Measurements from ENCODE around the gene STARD10.
A peak's percentile ranks its signal among the peaks of the same experiment; 100 is the strongest.

The STARD10 gene

GRCh38 chr11:72742513-72743320 is 51.1 kb downstream of the STARD10 start:
- no peak for DNase-seq

- DNase-seq, result no peak
These were observed 51.9 kb downstream of the STARD10 start for GRCh38 chr11:72741849-72742512.

DNA sequence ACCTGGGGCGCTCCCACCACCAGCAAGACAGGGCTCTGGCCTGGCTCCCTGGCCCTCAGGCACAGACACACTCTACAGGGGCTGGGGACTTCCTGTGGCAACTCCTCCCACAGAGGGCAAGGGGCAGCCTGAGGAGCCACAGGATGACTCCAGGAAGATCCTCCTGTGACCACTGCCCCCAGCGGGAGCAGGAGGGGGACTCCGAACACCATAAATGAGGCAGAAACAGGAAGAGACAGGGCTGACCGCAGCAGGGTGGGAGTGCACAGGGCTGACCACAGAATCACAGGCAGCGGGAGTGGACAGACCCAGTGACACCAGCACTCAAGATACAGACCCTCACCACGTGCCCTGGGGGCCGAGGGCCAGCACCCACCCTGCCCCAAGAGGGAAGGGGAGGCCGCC is 52.4 kb downstream of the STARD10 start:
- no peak for DNase-seq

DNA sequence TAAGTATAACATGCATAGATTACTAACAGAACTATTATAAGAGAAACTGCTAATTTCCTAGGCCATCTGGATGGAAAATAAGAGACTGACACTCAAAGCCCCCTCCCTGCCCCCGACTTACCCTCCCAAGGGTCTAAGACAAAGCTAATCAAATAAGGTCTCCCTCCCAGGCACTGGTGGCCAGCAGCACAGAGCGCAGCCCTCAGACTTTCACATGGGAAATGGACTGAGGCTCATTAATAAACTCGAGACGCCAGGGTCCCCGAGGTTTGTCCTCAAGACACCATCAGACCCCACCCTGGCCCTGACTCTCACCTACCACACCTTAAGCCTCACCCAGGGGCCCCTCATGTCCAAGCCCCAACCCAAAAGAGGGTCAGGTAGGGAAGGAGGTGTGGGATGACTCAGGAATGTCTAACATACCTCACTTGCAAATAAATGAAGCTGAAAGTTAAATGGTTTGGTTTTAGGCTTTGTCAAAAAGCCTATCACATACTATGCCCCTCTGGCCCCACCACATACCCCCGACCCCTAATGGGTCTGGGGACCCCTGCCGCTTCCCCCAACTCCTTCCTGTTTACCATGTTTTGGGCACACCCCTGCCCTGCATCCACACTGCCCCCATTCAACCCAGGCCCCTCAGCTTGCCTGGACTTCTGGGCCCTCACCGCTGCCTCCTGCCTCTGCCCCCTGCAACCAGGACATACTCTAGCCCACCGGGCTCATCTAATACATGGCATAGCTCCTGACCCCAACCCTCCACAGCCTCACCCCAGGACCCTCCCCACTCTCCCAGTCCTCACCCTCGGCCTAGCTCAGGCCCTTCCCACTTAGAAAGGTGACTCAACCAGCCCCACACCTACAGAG is 53.1 kb downstream of the STARD10 start:
- no peak for DNase-seq

- no peak for DNase-seq
These were observed 53.8 kb downstream of the STARD10 start for GRCh38 chr11:72740060-72740424.

DNA sequence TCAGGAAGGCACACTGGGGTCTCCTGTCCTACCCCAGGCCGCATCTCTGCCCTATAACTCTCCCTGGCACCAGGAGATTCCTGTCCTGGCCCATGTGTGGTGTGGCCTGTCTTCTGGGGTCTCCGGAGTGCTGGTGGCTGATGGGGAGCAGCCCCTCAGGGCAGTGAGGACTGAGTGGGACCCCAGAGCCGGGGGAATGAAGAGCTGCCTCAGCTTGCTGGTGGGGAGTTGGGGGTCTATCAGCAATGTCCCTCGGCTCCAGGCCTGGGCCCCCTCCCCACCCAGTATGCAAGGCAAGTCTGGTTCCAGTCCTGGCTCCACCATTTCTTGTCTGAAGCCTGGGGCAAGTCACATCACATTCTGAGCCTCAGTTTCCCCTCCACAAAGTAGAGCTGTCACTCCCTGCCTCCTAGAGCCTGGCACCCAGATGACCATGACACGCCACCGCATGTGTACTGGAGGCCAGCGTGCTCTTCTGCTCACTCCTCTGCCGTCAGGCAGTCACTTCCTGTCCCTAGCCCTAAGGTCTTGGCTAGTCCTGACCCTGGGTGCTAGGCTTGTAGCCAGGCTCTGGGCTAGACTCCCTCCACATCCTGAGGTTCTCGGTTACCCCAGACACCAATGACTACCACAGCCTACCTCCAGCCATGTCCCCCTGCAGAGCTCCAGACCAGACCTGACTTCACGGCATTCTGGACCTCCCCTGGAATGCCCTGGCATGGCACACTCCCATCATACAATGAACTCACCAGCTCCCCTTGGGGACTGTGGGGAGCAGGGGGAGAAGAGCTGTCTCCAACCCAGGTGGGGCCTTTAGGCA is 54.4 kb downstream of the STARD10 start:
- DNase-seq, result no peak

DNA sequence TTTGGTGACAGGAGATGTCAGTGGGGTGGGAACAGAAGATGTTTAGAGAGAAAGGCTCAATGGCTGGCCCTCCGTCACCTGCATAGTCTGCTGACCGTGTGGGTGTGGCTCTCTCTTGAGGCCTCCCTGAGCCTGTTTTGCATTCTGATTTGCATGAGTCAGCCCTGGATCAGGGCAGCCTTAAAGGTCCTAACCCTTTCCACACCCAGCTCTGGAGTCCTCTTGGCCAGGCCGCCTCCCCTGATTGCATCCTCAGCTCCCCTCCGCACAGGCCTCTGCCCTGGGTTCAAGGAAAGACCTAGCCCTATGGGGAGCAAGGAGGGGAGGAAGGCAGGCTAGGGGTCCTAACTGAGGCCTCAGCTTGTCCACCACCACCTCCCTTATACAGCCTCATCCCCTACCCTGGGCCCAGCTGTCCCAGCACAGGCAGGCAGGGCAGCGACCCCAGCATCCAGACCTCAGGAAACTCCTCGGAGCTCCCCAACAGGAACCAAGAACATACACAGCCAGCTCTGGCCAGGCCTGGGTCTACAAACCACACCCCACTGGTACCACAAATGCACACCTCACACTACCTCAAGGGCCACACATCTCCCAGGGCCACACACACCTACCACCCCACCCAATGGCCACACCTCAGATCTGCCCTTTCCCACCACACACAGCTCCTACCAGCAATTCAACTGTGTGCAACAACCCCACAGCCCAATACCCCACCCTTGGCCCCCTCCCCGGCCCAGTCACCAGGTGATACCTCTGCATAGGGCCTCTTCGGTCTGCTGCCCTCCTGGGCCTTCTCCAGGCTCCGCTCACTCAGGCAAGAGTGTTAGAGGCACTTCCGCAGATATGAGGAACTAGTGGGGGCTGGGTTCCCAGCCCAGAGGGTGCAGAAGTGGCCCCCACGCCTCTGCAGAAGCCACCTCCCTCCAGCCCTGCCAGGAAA is 55.4 kb downstream of the STARD10 start:
- no peak for DNase-seq

DNA sequence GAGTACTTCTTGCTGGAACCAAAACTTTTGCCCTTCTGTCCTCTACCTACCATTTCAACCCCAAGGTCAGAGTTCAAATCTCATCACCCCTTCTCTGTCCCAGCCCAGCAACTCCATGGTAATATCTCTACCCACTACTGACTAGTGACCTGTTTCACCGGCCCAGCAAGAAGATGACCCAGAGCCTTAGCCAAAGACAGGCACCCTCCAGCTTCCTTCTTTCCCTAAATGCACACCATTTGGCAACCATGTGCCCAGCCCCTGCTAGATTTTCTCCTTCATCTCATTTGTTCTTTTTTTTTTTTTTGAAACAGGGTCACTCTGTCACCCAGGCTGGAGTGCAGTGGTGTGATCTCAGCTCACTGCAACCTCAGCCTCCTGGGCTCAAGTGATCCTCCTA is 56.5 kb downstream of the STARD10 start:
- no peak for DNase-seq

GRCh38 chr11:72736452-72737069 is 57.3 kb downstream of the STARD10 start:
- DNase-seq, result no peak

- DNase-seq, result no peak
These were observed 58.3 kb downstream of the STARD10 start for GRCh38 chr11:72735495-72736027.

- no peak for DNase-seq
These were observed 61.5 kb downstream of the STARD10 start for GRCh38 chr11:72732329-72732728.

- no peak for DNase-seq
These were observed 63.1 kb downstream of the STARD10 start for GRCh38 chr11:72730737-72731136.

DNA sequence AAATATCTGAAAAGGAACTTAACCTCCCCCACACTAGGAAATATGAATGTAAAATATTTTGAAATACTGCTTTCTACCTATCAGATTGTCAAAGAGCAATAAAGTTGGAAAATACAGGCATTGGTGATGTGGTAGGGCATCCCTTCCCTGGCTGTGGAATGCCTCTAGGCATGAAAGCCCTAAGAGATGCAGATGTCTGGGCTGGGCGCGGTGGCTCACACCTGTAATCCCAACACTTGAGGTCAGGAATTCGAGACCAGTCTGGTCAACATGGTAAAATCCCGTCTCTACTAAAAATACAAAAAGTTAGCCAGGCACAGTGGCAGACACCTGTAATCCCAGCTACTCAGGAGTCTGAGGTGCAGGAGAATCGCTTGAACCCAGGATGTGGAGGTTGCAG is 63.6 kb downstream of the STARD10 start:
- DNase-seq, result no peak

GRCh38 chr11:72727521-72727920 is 66.3 kb downstream of the STARD10 start:
- no peak for DNase-seq

DNA sequence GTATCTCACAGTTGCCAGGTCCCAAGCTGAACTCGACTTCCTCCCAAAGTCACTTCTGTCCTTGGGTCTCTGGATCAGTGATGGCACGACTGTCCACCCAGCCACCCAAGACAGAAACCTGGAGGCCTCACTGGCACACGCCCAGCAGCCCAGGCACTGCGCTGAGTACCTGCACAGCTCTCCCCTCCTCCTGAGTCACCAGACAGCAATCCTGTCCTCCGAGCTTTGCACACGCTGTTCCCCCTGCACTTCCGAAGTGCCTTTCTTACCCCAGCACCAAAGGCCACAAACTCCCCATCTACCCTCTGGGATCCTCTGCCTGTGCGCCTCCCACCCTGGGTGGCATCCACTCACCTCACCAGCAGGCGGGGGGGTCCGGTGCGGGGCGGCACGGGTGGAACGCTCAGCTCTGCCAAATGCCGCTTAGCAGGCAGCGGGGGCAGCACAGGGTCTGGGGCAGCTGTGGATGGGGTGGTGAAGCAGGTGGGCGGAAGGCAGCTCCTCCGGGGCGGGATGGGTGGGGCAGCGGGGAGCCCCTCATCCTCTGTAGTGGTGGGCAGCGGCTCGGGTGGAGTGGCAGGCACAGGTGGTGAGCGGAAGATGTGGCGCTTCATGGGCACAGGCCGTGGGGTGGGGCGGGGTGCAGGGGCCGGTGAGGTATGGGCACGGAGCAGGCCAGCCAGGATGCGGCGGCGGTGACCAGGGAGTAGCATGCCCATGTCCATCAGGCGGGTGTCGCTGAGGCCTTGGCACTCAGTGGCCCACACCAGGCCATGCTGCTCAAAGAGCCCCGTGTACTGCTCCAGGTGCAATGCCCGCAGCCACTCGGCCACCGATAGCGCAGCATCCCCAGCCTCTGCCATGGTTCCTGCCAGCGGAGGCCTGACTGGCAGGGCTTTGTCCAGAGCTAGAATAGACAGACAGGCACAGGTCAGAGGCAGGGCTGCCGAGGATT is 67.3 kb downstream of the STARD10 start:
- no peak for DNase-seq

DNA sequence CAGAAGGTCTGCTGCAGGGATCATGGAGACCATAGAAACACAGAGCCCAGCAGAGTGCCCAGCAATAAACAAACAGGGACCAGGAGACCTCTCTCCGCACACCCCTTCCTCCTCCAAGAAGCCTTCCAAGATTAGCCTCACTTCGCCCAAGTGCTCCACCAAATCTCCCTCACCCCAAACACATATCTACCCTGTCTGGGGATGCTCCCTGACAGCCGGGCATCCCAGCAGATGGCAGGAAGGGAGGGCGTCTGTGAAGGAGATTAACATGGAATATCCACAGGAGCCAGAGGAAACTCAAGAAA is 68.2 kb downstream of the STARD10 start:
- DNase-seq, result no peak

DNA sequence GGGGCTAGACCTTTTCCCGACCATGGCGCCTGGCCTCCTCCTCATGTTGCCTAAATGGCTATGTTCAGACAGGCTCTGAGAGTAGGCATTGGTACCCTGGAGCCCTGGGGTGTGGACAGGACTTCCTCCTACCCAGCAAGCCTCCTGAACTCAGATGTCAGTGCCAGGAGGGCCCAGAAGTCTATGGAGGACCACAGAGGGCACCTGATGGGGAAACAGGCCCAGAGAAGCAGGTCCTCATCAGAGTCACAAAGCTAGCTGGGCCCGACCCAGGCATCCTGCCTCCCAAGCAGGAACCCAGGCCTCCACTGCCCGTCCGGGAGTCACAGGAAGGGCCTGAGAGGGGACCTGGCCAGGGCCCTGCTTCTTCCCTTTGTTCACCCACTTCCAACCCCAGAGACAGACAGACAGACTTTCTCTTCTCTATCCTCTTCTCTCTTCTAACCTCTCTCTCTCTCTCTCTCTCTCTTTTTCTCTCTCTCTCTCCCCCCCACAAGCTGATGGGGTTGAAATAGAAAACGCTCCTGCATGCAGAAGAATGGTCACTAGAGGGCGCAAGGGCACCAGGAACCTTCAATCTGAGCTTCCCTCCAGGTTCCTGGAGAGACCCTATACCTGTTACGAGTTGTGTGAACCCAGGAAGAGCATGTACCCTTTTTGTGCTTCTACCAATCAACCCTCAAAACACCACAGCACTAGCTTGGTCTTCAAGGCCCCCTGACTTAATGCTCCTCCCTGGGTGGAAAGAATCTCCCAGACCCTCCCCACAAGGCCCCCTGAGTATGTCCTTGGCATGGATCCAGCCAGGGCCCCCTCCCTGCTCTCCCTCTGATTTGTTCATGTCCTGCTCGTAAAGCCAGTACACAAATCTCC is 68.8 kb downstream of the STARD10 start:
- peak; percentile 56 for DNase-seq

DNA sequence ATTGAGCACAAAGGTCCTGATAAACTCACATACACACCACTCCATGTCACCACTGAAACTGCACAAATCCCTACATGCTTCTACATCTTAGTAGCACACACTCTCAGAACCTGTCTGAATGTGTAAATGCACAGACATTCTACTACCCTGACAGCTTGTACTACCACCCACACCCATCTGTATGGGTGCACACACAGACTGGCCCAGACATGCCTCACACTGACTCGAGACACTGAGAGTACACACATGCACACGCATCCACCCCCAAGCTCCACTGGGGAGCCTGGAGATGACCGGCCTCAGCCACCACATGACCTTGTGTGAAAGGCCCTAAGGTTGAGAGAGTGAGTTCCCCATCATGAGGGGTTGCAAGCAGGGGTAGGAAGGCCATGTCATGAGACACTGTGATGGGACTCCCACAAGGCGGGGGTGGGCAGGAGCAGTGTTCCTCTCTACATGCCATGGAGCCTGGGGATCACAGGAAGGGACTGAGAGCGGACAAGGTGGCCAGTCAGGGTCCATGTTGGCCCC is 69.8 kb downstream of the STARD10 start:
- DNase-seq, result no peak

DNA sequence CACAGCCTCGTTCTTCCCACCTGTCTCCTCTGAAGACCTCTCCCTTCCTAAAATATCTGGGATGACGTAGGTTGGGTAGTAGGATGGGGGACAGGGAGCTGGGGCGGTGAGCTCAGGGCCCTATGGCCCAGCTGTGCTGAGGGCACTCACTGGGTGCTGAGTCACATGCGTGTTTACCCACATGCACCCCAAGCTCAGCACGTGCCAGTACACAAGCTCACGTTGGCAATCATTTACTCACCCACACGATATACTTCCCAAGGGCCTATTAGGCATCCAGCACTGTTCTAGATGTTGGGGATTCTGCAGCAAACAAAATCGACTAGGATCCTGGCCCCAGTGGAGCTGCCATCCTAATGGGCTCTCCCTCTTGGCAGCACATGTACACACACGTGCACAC is 70.3 kb downstream of the STARD10 start:
- no peak for DNase-seq

All from NCI-H2107 (cell line).